HepG2 (cell line): ENCODE data around the gene PRPSAP1. TPM values are rescaled to one million over a fixed set of nuclear protein-coding genes. Genes with fewer than 3 reads are reported as not detected.

Experiments used
- ATAC-seq: fragments of 200-7000 bp; cut with Tn5 transposase; 3 replicates; pipeline ENCODE4 v1.9.1; 2020; ENCODE audit warnings: mild to moderate bottlenecking, moderate library complexity
- BruUV-seq: library from RNA; stranded (reverse); fragments of 400-500 nt; replicated peaks from 2 replicates; lab custom pipeline; 2021; lab: Mats Ljungman, UMichigan
- CTCF ChIA-PET: fragments of 300-600 bp; formaldehyde crosslinking; extraction: SDS; loops from one replicate; lab custom pipeline; 2021; ENCODE audit warnings: low total read pairs, inconsistent platforms, low intra/inter-chr PET ratio; lab: Yijun Ruan, JAX
- POLR2A ChIA-PET: fragments of 350-600 bp; sonication (Branson Sonifier 250); formaldehyde crosslinking; loops from one replicate; lab custom pipeline; 2020; ENCODE audit warnings: antibody characterized with exemption, inconsistent platforms; lab: Yijun Ruan, JAX
- DNase-seq: peaks from one replicate; pipeline ENCODE4 v3.0.0-alpha.2; 2015; ENCODE audit warnings: low spot score
- FAIRE-seq: peaks from 3 replicates; lab custom pipeline; 2011; peaks lifted over from hg19 to GRCh38; lab: Jason Lieb, UNC
- H2AFZ ChIP-seq: one replicate; pipeline ENCODE4 v1.6.1; 2011; ENCODE audit warnings: low read length, inconsistent platforms
- H3K27ac ChIP-seq: fragments of 300-600 bp; 3 replicates; pipeline ENCODE4 v1.8.0; 2011; ENCODE audit warnings: mixed run types, mild to moderate bottlenecking, mixed read lengths, low read length, inconsistent platforms; ENCODE audit not compliant: insufficient read depth; ENCODE audit errors: extremely low read length
- H3K27me3 ChIP-seq, 2 experiments: fragments of 200-600 bp in 1 of 2; 2 replicates in 1 of 2; 3 replicates in 1 of 2; pipeline versions ENCODE4 v1.6.0 to v1.8.0; 2011; ENCODE audit warnings: low read length in 2 of 2, mild to moderate bottlenecking in 2 of 2, moderate library complexity in 2 of 2, inconsistent platforms in 1 of 2; ENCODE audit not compliant: insufficient read depth in 2 of 2, control insufficient read depth in 1 of 2
- H3K36me3 ChIP-seq, 2 experiments: fragments of 200-600 bp in 1 of 2; replicated peaks in 1 of 2; 2 replicates in 1 of 2; 3 replicates in 1 of 2; pipeline versions ENCODE4 v1.5.1 to v1.8.0; 2011; ENCODE audit warnings: low read length in 2 of 2, inconsistent platforms in 1 of 2; ENCODE audit not compliant: insufficient read depth in 2 of 2, control insufficient read depth in 1 of 2
- H3K4me1 ChIP-seq: 2 replicates; pipeline ENCODE4 v1.5.1; 2012; ENCODE audit warnings: low read length, inconsistent platforms; ENCODE audit not compliant: insufficient read depth
- H3K4me2 ChIP-seq: 2 replicates; pipeline ENCODE4 v1.6.0; 2011; ENCODE audit warnings: low read depth, low read length, inconsistent platforms
- H3K4me3 ChIP-seq, 3 experiments: fragments of 200-600 bp in 1 of 3; sonication (generic), shearing (Covaris generic) in 1 of 3; replicated peaks in 1 of 3; 2 replicates each; pipeline ENCODE4 v1.5.1; 2011 to 2016; ENCODE audit warnings: low read length in 3 of 3, inconsistent platforms in 2 of 3, low read depth in 2 of 3, mild to moderate bottlenecking in 2 of 3, control low read depth in 1 of 3, mixed read lengths in 1 of 3; ENCODE audit not compliant: insufficient read depth in 1 of 3
- H3K79me2 ChIP-seq: one replicate; pipeline ENCODE4 v1.6.1; 2011; ENCODE audit warnings: low read length, inconsistent platforms; ENCODE audit not compliant: insufficient read depth
- H3K9ac ChIP-seq: 2 replicates; pipeline ENCODE4 v1.6.0; 2011; ENCODE audit warnings: mild to moderate bottlenecking, low read depth, low read length, inconsistent platforms; ENCODE audit not compliant: insufficient read depth
- H3K9me3 ChIP-seq: 2 replicates; pipeline ENCODE4 v1.5.1; 2012; ENCODE audit warnings: mild to moderate bottlenecking, low read length
- H4K20me1 ChIP-seq: 2 replicates; pipeline ENCODE4 v1.6.0; 2011; ENCODE audit warnings: inconsistent platforms, mild to moderate bottlenecking, low read length, moderate library complexity; ENCODE audit not compliant: insufficient read depth
- MYC ChIP-seq: sonication (generic); formaldehyde crosslinking; IDR thresholded peaks from 2 replicates; pipeline ENCODE4 v1.9.0; 2021; ENCODE audit warnings: missing genetic modification reagents, borderline replicate concordance
- RBFOX2 ChIP-seq: fragments of 200-400 bp; formaldehyde crosslinking; IDR thresholded peaks from 2 replicates; pipeline ENCODE4 v1.6.1; 2017; ENCODE audit warnings: low read depth, mild to moderate bottlenecking, low read length
- RFX5 ChIP-seq: IDR thresholded peaks from 2 replicates; pipeline ENCODE4 v1.6.1; 2011; ENCODE audit warnings: low read depth, low read length, improper control_type of control experiment
- YY1 ChIP-seq: IDR thresholded peaks from 2 replicates; pipeline ENCODE4 v1.6.1; 2011; ENCODE audit warnings: low read length, low read depth, moderate library complexity, mild to moderate bottlenecking; ENCODE audit not compliant: insufficient read depth, insufficient replicate concordance
- ZNF563 ChIP-seq: sonication (generic); formaldehyde crosslinking; IDR thresholded peaks from 2 replicates; pipeline ENCODE4 v1.8.0; 2022; ENCODE audit warnings: mild to moderate bottlenecking, moderate library complexity, missing genetic modification reagents
- ZNF576 ChIP-seq: sonication (generic); formaldehyde crosslinking; IDR thresholded peaks from 2 replicates; pipeline ENCODE4 v1.4.0; 2020; ENCODE audit warnings: mild to moderate bottlenecking, missing genetic modification reagents
- ZNF704 ChIP-seq: sonication (generic); formaldehyde crosslinking; IDR thresholded peaks from 2 replicates; pipeline ENCODE4 v1.8.1; 2023; ENCODE audit warnings: mild to moderate bottlenecking, inconsistent platforms, moderate library complexity, missing genetic modification reagents, borderline replicate concordance
- WGBS: methylation state at CpG from one replicate; pipeline ENCODE4 v1.1.6; 2017; ENCODE audit warnings: low lambda C conversion rate; 5-methylcytosine and 5-hydroxymethylcytosine counted together
- in situ Hi-C: cut with HindIII; loops from 2 replicates; pipeline ENCODE4 v1.10.0; 2017; ENCODE audit warnings: low pct_unique_long_range_greater_than_20kb; ENCODE audit not compliant: extremely low pct_ligation_motif_present
- intact Hi-C: fragments of 100-400 bp; cut with micrococcal nuclease; formaldehyde crosslinking; loops from one replicate; pipeline ENCODE4 v1.10.0; 2022; ENCODE audit not compliant: unreplicated experiment
- polyA plus RNA-seq, 8 experiments: library from polyadenylated mRNA; depleted of rRNA in 3 of 8; stranded (reverse) in 7 of 8; unstranded in 1 of 8; fragments of >200 nt; fragmentation: Illumina TruSeq in 4 of 8; extraction: Trizol in 4 of 8; gene quantifications; 2 replicates each; pipeline versions ENCODE4 v1.2.1 to v1.2.3, GENCODE V29; 2011 to 2016; ENCODE audit warnings: low read depth in 4 of 8, missing spikeins in 1 of 8, mixed read lengths in 1 of 8; ENCODE audit not compliant: insufficient read depth in 1 of 8
- total RNA-seq, 5 experiments: library from RNA; depleted of rRNA; stranded (reverse); fragments of >200 nt; fragmentation: Illumina TruSeq; extraction: Trizol; gene quantifications; 2 replicates each; pipeline ENCODE4 v1.2.3, GENCODE V29; 2016; ENCODE audit warnings: low read depth in 1 of 5
- TF ChIP-seq, protein P1 (sequence below): sonication (generic); formaldehyde crosslinking; IDR thresholded peaks from 2 replicates; pipeline ENCODE4 v1.4.0; 2020; ENCODE audit warnings: mild to moderate bottlenecking, missing genetic modification reagents
- TF ChIP-seq, protein P2 (sequence below): sonication (generic); formaldehyde crosslinking; IDR thresholded peaks from 2 replicates; pipeline ENCODE4 v1.5.1; 2020; ENCODE audit warnings: mild to moderate bottlenecking, missing genetic modification reagents, moderate library complexity

Gene PRPSAP1
- total and polyA plus RNA-seq, 2 of the 13 experiments (the other 11 are each of a cell fraction or from before 2014, with no cell fraction given), result 91.1 to 314 TPM

DNA sequence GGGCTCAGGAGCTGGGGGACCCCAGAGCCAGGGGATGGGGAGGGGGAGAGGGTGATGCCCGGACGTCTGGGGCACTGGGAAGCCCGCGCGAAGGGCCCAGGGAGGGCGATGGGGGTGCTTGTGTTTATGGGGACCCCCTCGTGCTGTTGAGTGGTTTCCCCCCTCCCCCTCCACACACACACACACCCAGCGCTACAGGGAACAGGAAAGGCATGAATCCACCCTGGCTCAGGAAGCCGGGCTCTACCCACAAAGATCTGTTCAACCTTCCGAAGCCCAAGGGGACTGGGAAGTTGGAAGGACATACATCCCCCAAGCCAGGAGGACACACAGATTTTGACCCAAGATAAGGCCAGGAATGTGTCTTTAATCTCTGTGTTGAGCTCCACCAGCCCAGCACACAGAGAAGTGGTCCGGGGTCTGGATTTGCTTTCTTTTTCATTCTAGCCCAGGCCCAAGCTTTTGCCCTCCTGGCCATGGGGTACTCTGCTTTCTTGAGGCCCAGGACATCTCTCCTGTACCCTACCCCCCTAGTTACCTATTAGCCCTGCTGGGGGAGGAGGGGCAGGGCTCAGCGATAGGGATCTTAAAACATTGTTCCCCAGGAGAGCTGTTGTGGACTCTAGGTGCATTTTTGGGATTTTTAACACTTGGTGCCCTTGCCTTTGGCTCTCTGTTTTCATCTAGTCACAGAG lies 87.3 kb downstream of the PRPSAP1 start (continued):
- 0 out of 2 replicates have a peak, but pooled peaks have one; percentile 24 for TF ChIP-seq ZNF704 (CRISPR knock-in tag)

GRCh38 chr17:76265624-76266243 lies 88.0 kb downstream of the PRPSAP1 start:
- in situ Hi-C loops (no loop called here), intact Hi-C loops (loop anchor here (2.0 kb wide), 1 partner anchor 57 kb away; no protein-coding TSS in a partner anchor)
- Histone ChIP-seq H3K4me2 (peak overlapping the region; percentile 98), H4K20me1 (no peaks in the 10 kb centered on the region; the same call in 1 of the 2 replicates), H3K4me3 (peak overlapping the region; percentile 88 to 98 (median 92)), H3K4me1 (peaks cover 70% of the 10 kb centered on the region), H3K9ac (peak overlapping the region; percentile 84), H3K27ac (peak overlapping the region; percentile 63), H3K9me3 (no peaks in the 10 kb centered on the region), H3K36me3 (peaks cover 5 to 12% of the 10 kb centered on the region in 2 experiments; a peak in 3 of 5 replicates), H2AFZ (no peak overlapping the region), H3K27me3 (no peaks in the 10 kb centered on the region), H3K79me2 (peaks cover 25% of the 10 kb centered on the region)
- ChIA-PET CTCF (no interaction called here), POLR2A (interaction anchor here (0.6 to 5.6 kb wide), 18 partner anchors 7 to 162 kb away, joined by 3 to 51 read pairs (median 6); partner anchors contain the start of genes EXOC7, RNF157 and SPHK1)
- peak; percentile 15 for ATAC-seq
- DNase-seq, result no peak
- FAIRE-seq, result no peak
- 2% methylated on average over 29 of the region's 76 CpGs for WGBS
- BruUV-seq, result no TSS peak
- TF ChIP-seq, protein P1, sequence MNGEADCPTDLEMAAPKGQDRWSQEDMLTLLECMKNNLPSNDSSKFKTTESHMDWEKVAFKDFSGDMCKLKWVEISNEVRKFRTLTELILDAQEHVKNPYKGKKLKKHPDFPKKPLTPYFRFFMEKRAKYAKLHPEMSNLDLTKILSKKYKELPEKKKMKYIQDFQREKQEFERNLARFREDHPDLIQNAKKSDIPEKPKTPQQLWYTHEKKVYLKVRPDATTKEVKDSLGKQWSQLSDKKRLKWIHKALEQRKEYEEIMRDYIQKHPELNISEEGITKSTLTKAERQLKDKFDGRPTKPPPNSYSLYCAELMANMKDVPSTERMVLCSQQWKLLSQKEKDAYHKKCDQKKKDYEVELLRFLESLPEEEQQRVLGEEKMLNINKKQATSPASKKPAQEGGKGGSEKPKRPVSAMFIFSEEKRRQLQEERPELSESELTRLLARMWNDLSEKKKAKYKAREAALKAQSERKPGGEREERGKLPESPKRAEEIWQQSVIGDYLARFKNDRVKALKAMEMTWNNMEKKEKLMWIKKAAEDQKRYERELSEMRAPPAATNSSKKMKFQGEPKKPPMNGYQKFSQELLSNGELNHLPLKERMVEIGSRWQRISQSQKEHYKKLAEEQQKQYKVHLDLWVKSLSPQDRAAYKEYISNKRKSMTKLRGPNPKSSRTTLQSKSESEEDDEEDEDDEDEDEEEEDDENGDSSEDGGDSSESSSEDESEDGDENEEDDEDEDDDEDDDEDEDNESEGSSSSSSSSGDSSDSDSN, result peak; percentile 26; the same call in 1 of the 2 replicates
- TF ChIP-seq ZNF576, result no peak
- TF ChIP-seq RFX5, result peak; percentile 90
- no peak for TF ChIP-seq ZNF563
- peak; percentile 78 for TF ChIP-seq RBFOX2
- TF ChIP-seq MYC (CRISPR knock-in tag), result peak; percentile 48; the same call in 1 of the 2 replicates
- TF ChIP-seq YY1, result peak; percentile 95
- TF ChIP-seq, protein P2, sequence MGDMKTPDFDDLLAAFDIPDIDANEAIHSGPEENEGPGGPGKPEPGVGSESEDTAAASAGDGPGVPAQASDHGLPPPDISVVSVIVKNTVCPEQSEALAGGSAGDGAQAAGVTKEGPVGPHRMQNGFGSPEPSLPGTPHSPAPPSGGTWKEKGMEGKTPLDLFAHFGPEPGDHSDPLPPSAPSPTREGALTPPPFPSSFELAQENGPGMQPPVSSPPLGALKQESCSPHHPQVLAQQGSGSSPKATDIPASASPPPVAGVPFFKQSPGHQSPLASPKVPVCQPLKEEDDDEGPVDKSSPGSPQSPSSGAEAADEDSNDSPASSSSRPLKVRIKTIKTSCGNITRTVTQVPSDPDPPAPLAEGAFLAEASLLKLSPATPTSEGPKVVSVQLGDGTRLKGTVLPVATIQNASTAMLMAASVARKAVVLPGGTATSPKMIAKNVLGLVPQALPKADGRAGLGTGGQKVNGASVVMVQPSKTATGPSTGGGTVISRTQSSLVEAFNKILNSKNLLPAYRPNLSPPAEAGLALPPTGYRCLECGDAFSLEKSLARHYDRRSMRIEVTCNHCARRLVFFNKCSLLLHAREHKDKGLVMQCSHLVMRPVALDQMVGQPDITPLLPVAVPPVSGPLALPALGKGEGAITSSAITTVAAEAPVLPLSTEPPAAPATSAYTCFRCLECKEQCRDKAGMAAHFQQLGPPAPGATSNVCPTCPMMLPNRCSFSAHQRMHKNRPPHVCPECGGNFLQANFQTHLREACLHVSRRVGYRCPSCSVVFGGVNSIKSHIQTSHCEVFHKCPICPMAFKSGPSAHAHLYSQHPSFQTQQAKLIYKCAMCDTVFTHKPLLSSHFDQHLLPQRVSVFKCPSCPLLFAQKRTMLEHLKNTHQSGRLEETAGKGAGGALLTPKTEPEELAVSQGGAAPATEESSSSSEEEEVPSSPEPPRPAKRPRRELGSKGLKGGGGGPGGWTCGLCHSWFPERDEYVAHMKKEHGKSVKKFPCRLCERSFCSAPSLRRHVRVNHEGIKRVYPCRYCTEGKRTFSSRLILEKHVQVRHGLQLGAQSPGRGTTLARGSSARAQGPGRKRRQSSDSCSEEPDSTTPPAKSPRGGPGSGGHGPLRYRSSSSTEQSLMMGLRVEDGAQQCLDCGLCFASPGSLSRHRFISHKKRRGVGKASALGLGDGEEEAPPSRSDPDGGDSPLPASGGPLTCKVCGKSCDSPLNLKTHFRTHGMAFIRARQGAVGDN, result peak; percentile 64
